Globus pallidus (tissue), 1 donor: Measurements from ENCODE around the gene SERGEF.

Source experiments
- DNase-seq: peaks from one replicate; pipeline ENCODE4 v3.0.0-alpha.2; 2015; ENCODE audit warnings: low spot score

SERGEF gene

GRCh38 chr11:17770917-17771316, 241.9 kb downstream of the SERGEF start:
- DNase-seq = no peak

- no peak for DNase-seq
Observed at GRCh38 chr11:17770048-17770652, 242.7 kb downstream of the SERGEF start.

- no peak for DNase-seq
Observed at GRCh38 chr11:17769218-17769617, 243.6 kb downstream of the SERGEF start.

- no peak for DNase-seq
Observed at GRCh38 chr11:17768547-17768946, 244.3 kb downstream of the SERGEF start.

- DNase-seq = no peak
Observed at GRCh38 chr11:17767914-17768313, 244.9 kb downstream of the SERGEF start.

- DNase-seq = no peak
Observed at GRCh38 chr11:17767301-17767885, 245.5 kb downstream of the SERGEF start.

- no peak for DNase-seq
Observed at GRCh38 chr11:17766590-17766989, 246.3 kb downstream of the SERGEF start.

GRCh38 chr11:17766073-17766359, 246.8 kb downstream of the SERGEF start:
- DNase-seq = no peak

- DNase-seq = no peak
Observed at GRCh38 chr11:17765356-17766072, 247.3 kb downstream of the SERGEF start.

GRCh38 chr11:17764446-17765218, 248.2 kb downstream of the SERGEF start:
- DNase-seq = no peak

- no peak for DNase-seq
Observed at GRCh38 chr11:17763703-17764102, 249.1 kb downstream of the SERGEF start.

GRCh38 chr11:17763244-17763643, 249.6 kb downstream of the SERGEF start:
- no peak for DNase-seq

GRCh38 chr11:17762309-17762974, 250.4 kb downstream of the SERGEF start:
- no peak for DNase-seq

- peak; percentile 13 for DNase-seq
Observed at GRCh38 chr11:17760102-17761029, 252.5 kb downstream of the SERGEF start.

GRCh38 chr11:17755891-17756290, 257.0 kb downstream of the SERGEF start:
- DNase-seq = no peak

- no peak for DNase-seq
Observed at GRCh38 chr11:17753641-17754040, 259.2 kb downstream of the SERGEF start.

- no peak for DNase-seq
Observed at GRCh38 chr11:17753153-17753552, 259.7 kb downstream of the SERGEF start.

- DNase-seq = no peak
Observed at GRCh38 chr11:17752144-17752543, 260.7 kb downstream of the SERGEF start.

- no peak for DNase-seq
Observed at GRCh38 chr11:17751558-17751957, 261.3 kb downstream of the SERGEF start.

- DNase-seq = no peak
Observed at GRCh38 chr11:17750801-17751165, 262.1 kb downstream of the SERGEF start.
